Measurements from ENCODE around the gene PHF21A. TPM values are rescaled to one million over a fixed set of nuclear protein-coding genes. Genes with fewer than 3 reads are reported as not detected.

PHF21A gene
- total RNA-seq, 1 experiment from 2014 or later: 20.5 TPM

GRCh38 chr11:46057489-46057888 is 63.8 kb downstream of the PHF21A start:
- CTCF ChIA-PET: no interaction called here
- H3K9me3 Mint-ChIP-seq (ENCODE audit: low read depth, unreplicated experiment): no peaks in the 10 kb centered on the region
- intact Hi-C loops (cut with micrococcal nuclease; ENCODE audit: unreplicated experiment): no loop called here
- no peak for DNase-seq
- no peaks in the 10 kb centered on the region for H3K27me3 Mint-ChIP-seq (ENCODE audit: unreplicated experiment)
- no peaks in the 10 kb centered on the region for H3K36me3 Mint-ChIP-seq (ENCODE audit: insufficient read depth, unreplicated experiment)
- H3K4me3 Mint-ChIP-seq (ENCODE audit: low read depth, unreplicated experiment): no peak overlapping the region
- H3K4me1 Mint-ChIP-seq (ENCODE audit: low read depth, unreplicated experiment): no peaks in the 10 kb centered on the region
- TF ChIP-seq CTCF (IDR thresholded peaks at IDR 0.05; ENCODE audit: unreplicated experiment): no peak
- no peak overlapping the region for H3K27ac Mint-ChIP-seq (ENCODE audit: unreplicated experiment)
- no TSS peak for BruUV-seq (replicated peaks)

GRCh38 chr11:46055371-46055770 is 65.9 kb downstream of the PHF21A start:
- no peak for DNase-seq
- Mint-ChIP-seq H3K9me3 (ENCODE audit: low read depth, unreplicated experiment) (no peaks in the 10 kb centered on the region), H3K4me1 (ENCODE audit: low read depth, unreplicated experiment) (no peaks in the 10 kb centered on the region), H3K4me3 (ENCODE audit: low read depth, unreplicated experiment) (no peak overlapping the region), H3K27ac (ENCODE audit: unreplicated experiment) (no peak overlapping the region), H3K36me3 (ENCODE audit: insufficient read depth, unreplicated experiment) (no peaks in the 10 kb centered on the region), H3K27me3 (ENCODE audit: unreplicated experiment) (no peaks in the 10 kb centered on the region)
- CTCF ChIA-PET: interaction anchor here (1.1 kb wide), 1 partner anchor 10 kb away, joined by 3 read pairs; no protein-coding TSS in a partner anchor
- no TSS peak for BruUV-seq (replicated peaks)
- no peak for TF ChIP-seq CTCF (IDR thresholded peaks at IDR 0.05; ENCODE audit: unreplicated experiment)
- intact Hi-C loops (cut with micrococcal nuclease; ENCODE audit: unreplicated experiment): no loop called here

DNA sequence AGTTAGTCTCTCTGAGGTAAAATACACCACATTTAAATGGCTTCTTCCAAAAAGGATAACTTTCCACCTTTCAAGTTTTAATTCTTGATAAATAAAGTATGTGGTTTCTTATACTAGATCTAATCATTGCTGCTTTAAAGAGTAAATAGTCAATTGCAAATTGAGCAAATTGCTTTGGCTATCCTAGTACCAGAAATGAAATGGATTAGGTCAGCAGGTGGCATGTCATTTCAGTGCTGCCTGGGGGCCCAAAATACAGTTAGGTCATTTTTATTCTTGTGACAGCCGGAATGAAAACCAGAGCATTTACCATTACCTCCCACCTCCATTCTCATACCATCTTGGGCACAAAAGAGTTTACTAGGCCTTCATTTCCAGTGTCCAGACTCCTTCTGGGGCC is 70.2 kb downstream of the PHF21A start:
- Mint-ChIP-seq H3K27me3 (ENCODE audit: unreplicated experiment) (no peaks in the 10 kb centered on the region), H3K27ac (ENCODE audit: unreplicated experiment) (no peak overlapping the region), H3K36me3 (ENCODE audit: insufficient read depth, unreplicated experiment) (no peaks in the 10 kb centered on the region), H3K4me1 (ENCODE audit: low read depth, unreplicated experiment) (no peaks in the 10 kb centered on the region), H3K4me3 (ENCODE audit: low read depth, unreplicated experiment) (no peak overlapping the region), H3K9me3 (ENCODE audit: low read depth, unreplicated experiment) (no peaks in the 10 kb centered on the region)
- no TSS peak for BruUV-seq (replicated peaks)
- DNase-seq: no peak
- TF ChIP-seq CTCF (IDR thresholded peaks at IDR 0.05; ENCODE audit: unreplicated experiment): no peak
- CTCF ChIA-PET: no interaction called here
- intact Hi-C loops (cut with micrococcal nuclease; ENCODE audit: unreplicated experiment): no loop called here

GRCh38 chr11:46050662-46051061 is 70.6 kb downstream of the PHF21A start:
- H3K9me3 Mint-ChIP-seq (ENCODE audit: low read depth, unreplicated experiment): no peaks in the 10 kb centered on the region
- intact Hi-C loops (cut with micrococcal nuclease; ENCODE audit: unreplicated experiment): no loop called here
- no TSS peak for BruUV-seq (replicated peaks)
- no peak for TF ChIP-seq CTCF (IDR thresholded peaks at IDR 0.05; ENCODE audit: unreplicated experiment)
- DNase-seq: no peak
- no peaks in the 10 kb centered on the region for H3K36me3 Mint-ChIP-seq (ENCODE audit: insufficient read depth, unreplicated experiment)
- no peak overlapping the region for H3K27ac Mint-ChIP-seq (ENCODE audit: unreplicated experiment)
- H3K27me3 Mint-ChIP-seq (ENCODE audit: unreplicated experiment): no peaks in the 10 kb centered on the region
- CTCF ChIA-PET: no interaction called here
- no peak overlapping the region for H3K4me3 Mint-ChIP-seq (ENCODE audit: low read depth, unreplicated experiment)
- H3K4me1 Mint-ChIP-seq (ENCODE audit: low read depth, unreplicated experiment): no peaks in the 10 kb centered on the region

Data from Calu3 (cell line).